UCSD-AML1 (cell line): ENCODE data around the gene SGK1.

Source experiments
- DNase-seq: peaks from one replicate; lab custom pipeline; 2025; ENCODE audit not compliant: unreplicated experiment; lab: John Stamatoyannopoulos, UW

The SGK1 gene

DNA sequence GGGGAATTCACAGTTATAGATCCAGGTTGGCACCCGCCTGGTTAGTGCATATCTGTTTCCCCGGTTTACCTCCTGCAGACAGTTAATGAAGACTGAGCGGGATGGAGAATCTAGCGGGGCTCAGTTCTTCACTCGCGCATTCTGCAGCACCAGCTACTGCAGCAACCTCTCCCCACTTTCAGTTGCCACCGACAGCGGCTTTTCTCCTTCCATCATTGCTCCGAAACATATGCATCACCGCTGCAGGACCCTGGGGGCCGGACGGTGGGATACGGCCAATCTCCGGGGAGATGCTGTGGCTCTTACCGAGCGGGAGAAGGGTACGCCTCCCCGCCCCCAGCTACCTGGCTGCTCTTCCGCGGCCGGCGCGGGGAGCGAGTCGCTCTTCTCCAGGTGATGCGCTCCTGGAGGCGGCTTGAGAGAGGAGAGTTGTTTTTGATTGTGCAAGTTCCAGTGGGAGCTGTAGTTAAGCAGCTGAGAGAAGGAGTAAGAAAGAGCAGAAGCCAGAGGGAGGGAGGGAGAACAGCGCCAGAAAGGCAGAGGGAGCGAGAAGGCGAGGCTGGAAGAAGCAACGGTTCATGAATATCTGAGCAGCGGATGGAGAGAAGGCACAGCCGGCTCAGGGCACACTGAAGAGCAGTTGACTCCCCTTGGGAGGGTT, at the start of gene SGK1:
Gene SGK1, minus strand, starts transcription at position 642 of the 661 bp plus-strand sequence. CDS start 652 bp downstream, outside the sequence.
- DNase-seq: no peak

DNA sequence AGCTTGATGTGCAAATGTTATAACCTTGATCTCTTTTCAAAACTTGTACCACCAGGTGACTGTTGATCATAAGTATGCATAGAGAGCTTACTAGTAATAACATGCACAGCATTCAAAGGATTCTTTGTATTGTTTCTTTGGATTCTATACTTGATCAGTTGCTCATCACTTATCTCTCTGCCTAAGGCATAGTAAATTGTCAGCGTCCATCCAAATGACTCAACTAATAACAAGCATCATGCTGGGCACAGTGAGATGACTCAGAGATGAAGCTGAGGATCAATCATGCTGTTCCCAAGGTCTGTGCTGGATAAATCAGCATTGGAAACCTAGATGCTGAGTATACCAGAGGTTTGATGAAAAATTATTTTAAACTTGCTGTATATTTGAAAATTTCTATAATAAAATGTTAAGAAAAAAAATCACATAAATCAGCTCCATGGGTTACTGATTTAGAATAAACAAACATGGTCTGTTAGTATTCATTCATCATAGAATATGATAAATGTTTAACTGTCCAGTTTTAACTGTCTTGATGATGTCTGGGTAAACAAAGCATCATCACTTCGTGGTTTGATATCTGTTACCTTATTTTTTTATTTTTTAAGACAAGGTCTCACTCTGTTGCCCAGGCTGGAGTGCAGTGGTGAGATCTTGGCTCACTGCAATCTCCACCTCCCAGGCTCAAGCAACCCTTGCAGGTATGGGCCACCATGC, 45.6 kb upstream of the SGK1 start:
- no peak for DNase-seq

DNA sequence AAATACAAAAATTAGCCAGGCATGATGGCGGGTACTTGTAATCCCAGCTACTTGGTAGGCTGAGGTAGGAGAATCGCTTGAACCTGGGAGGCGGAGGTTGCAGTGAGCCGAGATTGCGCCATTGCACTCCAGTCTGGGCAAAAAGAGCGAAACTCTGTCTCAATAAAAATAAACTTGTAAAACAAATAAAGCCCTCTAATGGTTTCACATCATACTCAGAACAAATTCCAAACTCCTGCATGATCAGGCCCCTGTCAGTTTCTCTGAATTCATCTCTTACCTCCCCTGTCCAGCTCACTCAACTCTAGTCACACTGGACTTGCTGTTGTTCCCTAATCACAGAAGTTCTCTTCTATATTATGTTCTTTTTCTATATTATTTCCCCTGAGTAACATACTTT, 43.1 kb upstream of the SGK1 start:
- no peak for DNase-seq

DNA sequence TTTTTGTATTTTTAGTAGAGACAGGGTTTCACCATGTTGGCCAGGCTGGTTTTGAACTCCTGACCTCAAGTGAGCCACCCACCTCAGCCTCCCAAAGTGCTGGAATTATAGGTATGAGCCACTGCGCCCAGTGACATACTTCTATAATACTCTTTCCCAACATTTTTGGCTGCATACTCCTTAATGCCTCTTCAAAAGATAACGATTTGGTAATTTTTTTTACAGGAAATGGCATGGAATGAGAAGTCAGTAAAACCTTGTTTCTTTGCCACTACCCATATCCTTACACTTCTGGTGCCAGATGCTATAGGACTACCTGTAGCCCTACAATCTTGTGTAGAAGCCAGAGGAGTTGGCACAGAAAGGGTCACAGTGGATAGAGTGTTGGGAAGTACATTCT, 41.4 kb upstream of the SGK1 start:
- DNase-seq: no peak

DNA sequence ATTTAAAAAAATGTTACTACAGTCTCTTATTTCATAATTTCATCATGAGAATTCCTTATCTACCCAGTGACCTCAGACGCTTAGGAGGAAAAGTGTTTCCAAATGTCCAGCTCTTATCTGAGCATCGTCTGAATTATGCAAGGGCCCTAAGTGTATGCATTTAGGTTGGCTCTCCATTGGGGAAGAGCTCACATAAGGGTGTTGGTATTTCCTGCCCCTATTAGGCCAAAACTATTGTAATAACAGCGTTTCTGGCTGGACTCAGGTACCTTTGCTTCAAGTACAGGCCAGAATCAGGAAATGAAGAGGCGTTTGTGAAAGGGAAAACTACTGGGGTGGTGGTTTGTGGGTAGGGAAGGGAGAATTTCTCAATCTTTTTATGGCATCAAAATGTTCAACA, 40.4 kb upstream of the SGK1 start:
- DNase-seq: no peak

DNA sequence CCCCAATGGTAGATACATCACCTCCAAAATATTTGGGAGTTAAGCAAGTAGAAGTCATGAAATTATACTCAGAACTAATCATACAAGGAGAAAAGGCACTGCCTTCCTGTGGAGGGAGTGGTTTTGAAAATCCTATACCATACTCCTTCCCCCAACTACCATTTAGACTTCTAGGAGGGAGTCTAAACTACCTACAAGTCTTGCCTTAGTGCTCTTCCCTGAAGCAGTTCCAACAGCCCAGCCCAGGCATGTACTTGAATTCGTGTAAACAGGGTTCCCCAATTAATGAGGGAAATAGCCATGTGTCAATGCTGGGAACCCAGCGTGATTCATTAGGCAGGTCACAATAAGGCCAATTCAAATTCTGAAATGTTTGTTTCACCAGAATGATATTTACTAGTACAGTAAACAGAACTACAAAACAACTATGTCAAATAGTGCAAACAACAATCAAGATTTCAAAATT, 39.1 kb upstream of the SGK1 start:
- DNase-seq: no peak

DNA sequence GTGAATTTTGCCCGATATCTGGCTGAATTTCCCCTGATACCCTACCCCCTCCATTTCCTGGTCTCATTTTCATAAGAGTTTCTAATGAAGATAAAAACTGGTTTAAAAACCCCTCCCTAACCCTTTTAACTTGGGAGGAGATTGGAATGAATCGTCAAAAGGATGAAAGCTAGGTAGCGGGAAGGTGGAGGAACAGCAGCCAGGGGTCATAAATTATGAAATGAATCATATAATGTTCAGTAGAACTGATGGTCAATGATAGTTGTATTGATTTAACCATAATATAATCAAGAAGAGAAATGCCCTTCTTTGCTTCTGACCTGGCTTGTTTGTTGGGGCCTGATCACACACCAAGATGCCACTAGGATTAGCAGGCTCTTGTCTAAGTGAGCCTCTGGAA, 38.5 kb upstream of the SGK1 start:
- DNase-seq: no peak

DNA sequence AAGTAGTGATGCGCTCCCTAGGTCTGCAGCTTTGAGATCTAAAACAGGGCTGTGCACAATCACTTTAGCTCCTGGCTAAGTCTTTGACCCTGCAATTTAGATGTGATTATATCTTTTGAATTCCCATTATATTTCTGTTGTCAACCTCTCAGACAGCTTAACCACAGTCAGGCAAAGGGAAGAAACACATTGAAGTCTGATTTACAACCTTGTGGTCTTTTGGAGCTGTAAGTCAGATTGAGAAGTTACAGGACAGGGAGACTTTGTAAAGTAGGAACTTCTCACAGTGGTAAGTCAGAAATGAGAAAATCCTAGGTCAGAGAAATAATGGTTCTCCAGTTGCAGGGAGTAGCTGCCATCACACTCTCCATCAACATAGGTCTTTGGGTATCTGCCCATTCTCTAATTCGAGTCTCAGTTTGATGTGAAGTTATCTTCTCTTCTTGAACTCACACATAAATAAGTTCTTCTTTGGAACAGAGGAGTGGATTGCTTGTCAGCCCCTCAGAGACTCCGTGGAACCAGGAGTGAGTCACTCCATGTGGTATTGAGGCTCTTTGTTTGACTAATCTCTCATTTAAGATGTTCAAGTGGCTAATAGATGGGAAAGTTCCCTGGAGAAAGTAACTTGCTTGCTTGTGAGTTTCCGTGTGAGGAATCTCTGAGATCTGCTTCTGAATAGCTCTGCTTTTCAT, 35.0 kb upstream of the SGK1 start:
- no peak for DNase-seq

DNA sequence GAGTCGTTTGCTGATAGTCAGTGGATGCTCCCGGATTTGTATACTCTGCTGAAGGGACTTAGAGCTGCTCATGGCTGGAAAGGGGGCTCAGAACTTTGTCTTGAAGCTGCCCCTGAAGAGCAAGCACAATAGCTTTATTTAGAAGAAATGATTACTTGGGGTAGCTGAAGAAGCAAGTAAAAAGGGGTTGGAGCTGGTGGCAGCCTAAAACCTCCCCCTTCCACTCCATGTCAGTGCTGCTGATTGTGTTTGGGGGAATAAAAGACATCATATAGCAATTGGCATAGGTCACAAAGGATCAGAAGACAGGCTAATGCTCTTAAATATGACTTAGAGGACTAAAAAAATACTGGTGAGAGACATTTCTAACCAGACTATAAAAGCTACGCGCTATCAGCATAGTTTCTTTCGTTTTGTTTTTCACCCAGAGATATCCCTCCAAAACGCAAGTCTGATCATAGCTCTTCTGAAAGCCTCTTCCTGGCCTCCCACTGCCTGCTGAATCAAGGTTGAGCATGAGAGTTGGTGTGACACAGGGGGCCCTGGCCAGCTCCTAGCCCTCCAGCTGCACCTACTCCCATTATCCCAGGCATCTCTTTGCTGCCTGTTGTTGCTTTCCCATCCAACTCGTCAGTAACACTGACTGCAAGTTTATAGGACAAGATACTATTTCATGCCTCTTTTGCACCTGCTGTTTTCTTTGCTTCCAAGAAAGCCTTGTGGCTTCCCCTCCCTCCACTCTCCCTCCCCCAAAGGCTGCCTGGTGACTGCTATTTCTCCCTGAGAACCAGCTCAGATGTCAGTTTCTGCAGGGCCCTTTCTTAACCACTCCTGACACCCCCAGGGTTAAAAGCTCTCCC, 33.9 kb upstream of the SGK1 start:
- no peak for DNase-seq

DNA sequence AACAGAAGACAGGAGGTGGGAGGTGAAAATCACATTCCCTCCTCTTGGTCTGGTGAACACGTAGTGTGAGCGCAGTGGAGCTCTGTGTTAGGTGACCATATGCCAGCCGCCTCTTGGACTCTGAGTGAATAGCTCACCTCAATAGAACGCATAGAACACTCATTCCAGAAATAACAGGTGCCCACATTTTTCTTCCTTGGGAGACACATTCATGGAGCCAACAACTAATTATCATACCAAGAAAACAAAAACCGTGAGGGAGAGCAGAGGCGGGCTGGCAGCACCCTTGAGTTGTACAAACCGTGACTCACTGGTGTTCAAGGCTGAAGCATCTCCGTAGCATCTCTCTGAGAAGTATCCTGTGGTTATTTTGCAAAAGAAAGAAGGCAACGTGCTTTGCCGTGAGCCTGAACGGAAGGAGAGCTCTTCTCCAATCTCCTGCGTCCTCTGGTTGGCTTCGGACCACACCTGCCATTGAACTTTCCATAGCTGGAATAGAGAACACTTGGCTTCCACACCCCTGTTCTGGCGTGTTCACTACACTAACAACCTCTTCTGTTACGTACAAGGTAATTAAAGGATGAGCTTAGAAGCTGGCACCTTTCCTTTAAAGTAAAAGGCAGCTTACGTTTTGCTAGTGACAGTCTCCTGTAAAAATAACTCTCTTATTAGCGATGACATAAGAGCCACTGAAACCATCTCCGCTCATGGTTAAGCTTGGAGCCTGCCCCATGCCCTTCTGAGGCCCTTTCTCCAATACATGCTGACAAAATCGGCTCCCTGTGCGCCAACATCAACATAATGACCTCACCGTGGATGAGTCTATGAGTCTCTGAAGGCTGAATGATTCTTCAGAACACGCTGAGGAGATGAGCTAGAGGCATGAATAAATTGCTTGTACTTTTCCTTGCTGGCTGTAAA, 30.2 kb upstream of the SGK1 start:
- no peak for DNase-seq

DNA sequence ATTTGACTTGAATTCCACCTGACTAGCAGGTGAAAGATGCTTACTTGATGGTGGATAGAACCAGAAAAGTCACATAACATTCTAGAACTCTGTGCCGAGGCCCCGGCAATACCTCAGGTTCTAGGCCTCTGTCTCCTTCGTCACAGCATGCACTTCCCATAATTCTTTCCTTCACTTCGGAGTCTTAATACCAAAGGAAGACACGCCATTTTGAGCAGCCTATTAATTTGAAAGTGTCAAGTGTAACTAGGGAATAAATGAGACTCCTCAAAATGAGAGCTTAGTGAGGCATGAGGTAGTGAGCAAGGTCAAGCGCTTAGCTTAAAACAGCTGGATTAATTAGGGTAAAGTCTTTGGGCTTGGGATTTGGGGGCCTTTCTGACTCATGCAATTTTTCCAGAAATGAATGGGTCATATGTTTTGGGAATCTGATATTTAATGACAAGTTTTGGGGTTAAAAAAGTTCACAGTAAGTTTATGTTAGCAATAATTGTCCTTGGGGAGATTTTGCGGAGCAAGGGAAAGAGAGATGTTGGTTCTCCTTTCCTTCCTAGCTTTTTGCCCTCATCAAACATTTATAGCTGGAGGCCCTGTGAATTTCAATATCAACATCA, 29.1 kb upstream of the SGK1 start:
- DNase-seq: no peak

DNA sequence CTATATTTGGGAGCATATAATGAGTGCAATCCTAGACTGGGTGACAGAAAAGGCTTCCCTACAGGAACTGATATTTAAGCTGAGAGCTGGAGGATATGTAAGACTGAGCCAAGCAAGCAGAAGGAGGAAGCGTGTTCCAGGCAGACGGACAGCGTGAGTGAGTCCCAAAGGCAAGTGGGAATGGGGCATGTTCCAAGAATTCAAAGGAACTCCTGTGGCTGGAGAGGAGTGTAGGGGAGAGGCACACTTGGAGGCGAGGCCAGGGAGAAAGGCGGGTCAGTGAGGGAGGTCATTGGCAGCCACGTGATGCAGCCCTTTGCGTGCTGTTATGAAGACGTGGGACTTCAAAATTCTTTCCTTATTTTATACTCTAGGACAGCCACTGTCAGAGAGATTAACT, 27.9 kb upstream of the SGK1 start:
- DNase-seq: no peak

DNA sequence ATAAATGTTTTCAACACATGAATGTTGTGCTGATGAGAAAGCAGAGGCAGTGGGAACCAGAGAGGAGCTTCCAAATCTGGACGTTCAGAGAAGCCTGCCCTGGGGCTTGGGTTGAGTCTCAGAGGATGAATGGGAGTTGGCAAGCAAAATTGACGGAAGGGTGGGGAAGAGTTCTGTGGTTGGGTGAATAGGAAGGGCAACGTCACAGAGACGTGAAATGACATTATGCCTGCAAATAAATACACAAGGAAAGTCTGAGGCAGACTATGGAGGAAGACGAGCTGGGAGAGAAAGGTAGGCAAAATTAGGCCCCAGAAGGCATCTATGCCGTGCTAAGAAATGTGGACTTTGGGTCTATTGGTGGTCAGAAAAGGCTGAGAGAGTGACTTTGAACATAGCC, 25.2 kb upstream of the SGK1 start:
- no peak for DNase-seq

DNA sequence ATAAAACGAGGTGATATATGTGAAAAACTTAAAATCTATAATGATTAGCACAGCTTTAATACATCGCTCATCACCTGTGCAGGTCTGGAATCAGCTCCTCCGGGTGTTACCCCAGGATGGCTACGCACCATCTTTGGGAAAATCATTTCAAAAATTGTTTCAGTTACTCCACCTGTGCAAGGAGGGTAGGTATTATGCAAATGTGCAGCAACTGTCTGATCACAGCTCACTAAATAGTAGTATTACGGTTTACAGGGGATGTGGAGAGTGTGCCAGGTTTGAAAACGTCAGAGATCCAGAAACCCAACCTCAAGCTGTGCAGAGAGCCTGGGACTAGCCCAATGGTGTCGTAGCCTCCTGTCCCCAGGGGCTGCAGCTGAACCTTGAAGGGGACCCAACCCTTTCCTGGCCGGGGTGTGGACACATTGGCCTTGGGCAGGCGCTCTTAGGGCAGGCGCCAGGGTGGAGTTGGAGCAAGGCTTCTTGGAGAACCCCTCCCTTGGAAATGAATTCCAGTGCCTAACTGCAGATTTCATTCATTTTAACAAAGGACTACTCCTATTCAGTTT, 24.2 kb upstream of the SGK1 start:
- no peak for DNase-seq

DNA sequence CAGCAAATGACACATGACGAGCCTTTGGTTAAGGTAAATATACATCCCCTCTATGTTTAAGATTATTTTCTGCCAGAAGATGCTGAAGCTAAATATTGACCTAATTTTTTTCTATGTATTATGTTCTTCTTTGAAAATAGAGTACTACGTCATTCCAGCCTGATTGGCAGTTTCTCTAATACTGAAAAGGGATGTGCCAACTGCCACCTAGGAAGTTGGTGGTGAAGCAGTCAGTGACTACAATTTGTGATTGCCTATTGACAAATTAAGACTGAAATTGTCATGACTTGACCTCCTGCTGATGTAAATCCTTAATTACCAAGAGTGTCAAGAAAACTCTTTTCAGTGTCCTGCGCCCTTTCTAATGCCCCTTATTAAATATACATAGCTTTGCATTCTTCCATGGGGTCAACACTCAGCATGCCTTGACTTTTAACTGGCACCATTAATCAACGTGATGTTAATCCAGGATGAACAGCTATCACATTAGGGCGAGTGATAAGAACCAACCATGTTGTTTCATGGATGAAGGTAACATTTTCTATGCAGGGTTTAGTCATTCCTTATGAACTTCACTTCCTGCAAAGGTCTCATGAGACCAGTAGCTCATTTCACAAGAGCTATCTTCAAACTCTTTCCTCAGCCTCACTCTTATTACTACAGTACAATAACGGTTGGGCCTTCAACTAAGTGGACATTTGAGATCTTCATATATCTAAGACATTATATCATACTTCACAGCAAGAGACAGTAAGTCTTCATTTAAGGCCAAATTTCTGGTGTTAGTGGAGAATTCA, 22.5 kb upstream of the SGK1 start:
- DNase-seq: no peak

DNA sequence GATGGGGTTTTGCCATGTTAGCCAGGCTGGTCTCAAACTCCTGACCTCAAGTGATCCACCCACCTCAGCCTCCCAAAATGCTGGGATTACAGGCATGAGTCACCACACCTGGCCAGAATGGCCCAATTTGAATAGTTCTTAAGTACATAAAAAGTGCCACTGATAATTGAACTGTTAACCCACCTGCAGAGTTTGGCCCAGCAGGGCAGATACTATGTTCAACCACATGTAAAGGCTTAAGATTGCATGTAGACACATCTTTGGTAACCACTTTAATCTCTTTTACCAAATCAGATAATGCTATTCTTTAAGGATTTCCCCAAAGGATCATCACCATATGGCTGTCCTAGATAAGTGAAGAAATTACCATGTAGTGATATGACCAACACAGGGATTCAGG, 21.3 kb upstream of the SGK1 start:
- DNase-seq: no peak

DNA sequence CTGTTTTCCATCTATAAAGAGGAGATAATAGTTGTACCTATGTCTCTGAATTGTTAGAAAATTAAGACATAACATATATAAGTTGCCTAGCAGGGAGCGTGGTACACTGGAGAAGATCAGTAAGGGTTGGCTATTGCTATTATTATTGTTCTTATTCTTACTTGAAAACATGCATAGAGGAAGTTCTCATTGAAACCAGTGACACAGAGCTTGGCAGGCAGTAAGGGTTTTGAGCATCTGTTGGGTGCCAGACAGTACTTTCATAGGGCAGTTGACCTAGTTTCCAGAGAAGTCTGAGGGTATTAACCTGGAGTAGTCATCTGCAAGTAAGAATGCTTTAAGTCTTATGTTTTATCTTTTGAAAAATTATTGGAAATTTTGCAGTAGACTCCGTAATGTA, 13.3 kb upstream of the SGK1 start:
- no peak for DNase-seq

DNA sequence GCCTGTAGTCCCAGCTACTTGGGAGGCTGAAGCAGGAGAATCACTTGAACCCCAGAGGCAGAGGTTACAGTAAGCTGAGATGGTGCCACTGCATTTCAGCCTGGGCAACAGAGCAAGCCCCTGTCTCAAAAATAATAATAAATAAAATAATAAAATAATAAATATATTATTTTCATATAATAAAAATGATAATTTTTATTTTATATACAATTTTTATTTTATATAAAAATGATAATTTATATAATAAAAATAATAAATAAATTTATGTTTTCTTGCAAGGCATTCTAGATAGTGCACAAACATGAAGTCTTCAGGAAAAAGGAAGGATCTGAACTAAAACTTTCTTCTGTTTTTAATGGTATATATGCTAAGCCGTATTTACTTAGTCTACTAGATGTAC, 12.6 kb upstream of the SGK1 start:
- no peak for DNase-seq

DNA sequence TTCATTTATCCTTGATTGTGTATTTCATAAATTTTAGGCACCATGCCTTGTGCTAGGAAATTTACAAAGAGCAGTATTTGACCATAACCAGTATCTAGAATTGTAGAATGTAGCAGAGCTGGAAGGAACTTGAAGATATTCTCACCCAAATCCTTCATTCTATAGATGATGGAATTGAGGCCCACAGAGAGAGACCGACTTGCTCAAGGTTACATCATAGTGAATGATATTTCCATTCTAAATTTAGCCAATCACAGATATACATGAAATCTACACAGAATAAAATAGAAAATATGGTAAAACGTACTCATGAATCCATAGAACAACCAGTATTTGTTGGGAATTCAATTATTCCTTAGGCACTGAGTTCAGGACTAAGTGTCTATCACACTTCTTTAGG, 10.9 kb upstream of the SGK1 start:
- no peak for DNase-seq
